CD4-positive, alpha-beta T cell treated with Interleukin-15 for 4 hours (primary cell): ENCODE data around the gene MED28.

Experiments used
- DNase-seq: peaks from one replicate; pipeline ENCODE4 v3.0.0-alpha.2; 2020; ENCODE audit warnings: low spot score

Gene MED28

GRCh38 chr4:17667253-17667652 lies 52.8 kb downstream of the MED28 start:
- DNase-seq: no peak

- DNase-seq: no peak
Measured at GRCh38 chr4:17667653-17668201, 53.3 kb downstream of the MED28 start.

- DNase-seq: no peak
Measured at GRCh38 chr4:17670423-17670822, 56.0 kb downstream of the MED28 start.

- no peak for DNase-seq
Measured at GRCh38 chr4:17680559-17681280, 66.3 kb downstream of the MED28 start.

GRCh38 chr4:17681281-17682221 lies 67.1 kb downstream of the MED28 start:
- DNase-seq: no peak

- no peak for DNase-seq
Measured at GRCh38 chr4:17682222-17682566, 67.8 kb downstream of the MED28 start.
